Mucosa of rectum (tissue), 2 donors: ENCODE results near the gene BMP7.
"Not testable (repeated sequence)": the region's sequence is repeated elsewhere in the genome, so short reads cannot be mapped to it uniquely, and the experiment has no call there.

Source experiments
- H3K27ac ChIP-seq, 2 donors: one replicate each; pipeline ENCODE4 v1.7.0; 2013; ENCODE audit warnings: inconsistent platforms in 2 of 2, low read depth in 2 of 2, low read length in 2 of 2
- H3K27me3 ChIP-seq, 2 donors: one replicate each; pipeline ENCODE4 v1.7.0; 2013; ENCODE audit warnings: low read length in 2 of 2; ENCODE audit not compliant: control insufficient read depth in 2 of 2, insufficient read depth in 2 of 2
- H3K36me3 ChIP-seq, 2 donors: one replicate each; pipeline ENCODE4 v1.7.0; 2013; ENCODE audit warnings: low read length in 2 of 2; ENCODE audit not compliant: control insufficient read depth in 2 of 2, insufficient read depth in 2 of 2
- H3K4me1 ChIP-seq, 2 donors: one replicate each; pipeline ENCODE4 v1.7.0; 2013; ENCODE audit warnings: low read length in 2 of 2, mild to moderate bottlenecking in 1 of 2; ENCODE audit not compliant: control insufficient read depth in 2 of 2, insufficient read depth in 2 of 2
- H3K4me3 ChIP-seq, 2 donors: one replicate each; pipeline ENCODE4 v1.7.0; 2013; ENCODE audit warnings: low read length in 2 of 2
- H3K9ac ChIP-seq, 2 donors: one replicate each; pipeline ENCODE4 v1.7.0; 2013; ENCODE audit warnings: low read length in 2 of 2, low read depth in 1 of 2, mild to moderate bottlenecking in 1 of 2
- H3K9me3 ChIP-seq, 2 donors: one replicate each; pipeline ENCODE4 v1.7.0; 2013; ENCODE audit warnings: low read length in 2 of 2; ENCODE audit not compliant: control insufficient read depth in 2 of 2
- donor health status: healthy.
- donor health status: Normal muscosa, but diverticular disease.

The BMP7 gene

GRCh38 chr20:57288651-57289277 lies 22.3 kb upstream of the BMP7 start:
- Histone ChIP-seq H3K27me3 (peaks cover 0 to 10% of the 10 kb centered on the region in 2 donors), H3K4me3 (no peak overlapping the region), H3K9ac (no peak overlapping the region), H3K36me3 (no peaks in the 10 kb centered on the region), H3K9me3 (no peaks in the 10 kb centered on the region), H3K27ac (no peak overlapping the region), H3K4me1 (no peaks in the 10 kb centered on the region)

- Histone ChIP-seq H3K9me3 (no peaks in the 10 kb centered on the region), H3K27me3 (peaks cover 0 to 10% of the 10 kb centered on the region in 2 donors), H3K27ac (no peak overlapping the region), H3K4me1 (no peaks in the 10 kb centered on the region), H3K9ac (no peak overlapping the region), H3K36me3 (no peaks in the 10 kb centered on the region), H3K4me3 (no peak overlapping the region)
Measured at GRCh38 chr20:57287901-57288300, 21.5 kb upstream of the BMP7 start.

- Histone ChIP-seq H3K36me3 (no peaks in the 10 kb centered on the region), H3K9ac (no peak overlapping the region), H3K9me3 (no peaks in the 10 kb centered on the region), H3K4me3 (no peak overlapping the region), H3K4me1 (no peaks in the 10 kb centered on the region), H3K27me3 (peaks cover 0 to 10% of the 10 kb centered on the region in 2 donors), H3K27ac (no peak overlapping the region)
Measured at GRCh38 chr20:57287007-57287880, 20.8 kb upstream of the BMP7 start.

GRCh38 chr20:57283860-57284259 lies 17.4 kb upstream of the BMP7 start:
- no peak overlapping the region for H3K9ac ChIP-seq
- no peaks in the 10 kb centered on the region for H3K4me1 ChIP-seq
- no peaks in the 10 kb centered on the region for H3K36me3 ChIP-seq
- H3K27ac ChIP-seq, result no peak overlapping the region
- peaks cover 0 to 10% of the 10 kb centered on the region in 2 donors for H3K27me3 ChIP-seq
- H3K4me3 ChIP-seq, result no peak overlapping the region
- no peaks in the 10 kb centered on the region for H3K9me3 ChIP-seq

- Histone ChIP-seq H3K27me3 (peaks cover 0 to 5% of the 10 kb centered on the region in 2 donors), H3K36me3 (no peaks in the 10 kb centered on the region), H3K9me3 (no peaks in the 10 kb centered on the region), H3K9ac (no peak overlapping the region), H3K4me1 (no peaks in the 10 kb centered on the region), H3K27ac (no peak overlapping the region), H3K4me3 (no peak overlapping the region)
Measured at GRCh38 chr20:57282670-57283361, 16.4 kb upstream of the BMP7 start.

- no peak overlapping the region for H3K9ac ChIP-seq
Measured at GRCh38 chr20:57281900-57282299, 15.5 kb upstream of the BMP7 start.

GRCh38 chr20:57280221-57280620 lies 13.8 kb upstream of the BMP7 start:
- Histone ChIP-seq H3K27ac (no peak overlapping the region), H3K9ac (no peak overlapping the region), H3K9me3 (no peaks in the 10 kb centered on the region), H3K27me3 (no peaks in the 10 kb centered on the region), H3K4me3 (no peak overlapping the region), H3K36me3 (no peaks in the 10 kb centered on the region), H3K4me1 (no peaks in the 10 kb centered on the region)

More at GRCh38 chr20:57281900-57282299, 15.5 kb upstream of the BMP7 start:
- no peak overlapping the region for H3K27ac ChIP-seq
- no peaks in the 10 kb centered on the region for H3K36me3 ChIP-seq
- peaks cover 0 to 5% of the 10 kb centered on the region in 2 donors for H3K27me3 ChIP-seq
- no peaks in the 10 kb centered on the region for H3K9me3 ChIP-seq
- H3K4me3 ChIP-seq, result no peak overlapping the region
- H3K4me1 ChIP-seq, result no peaks in the 10 kb centered on the region

- not testable (repeated sequence) for H3K36me3 ChIP-seq, H3K27ac ChIP-seq, H3K9me3 ChIP-seq, H3K4me3 ChIP-seq, H3K4me1 ChIP-seq, H3K9ac ChIP-seq, H3K27me3 ChIP-seq
Measured at GRCh38 chr20:57279548-57279947, 13.1 kb upstream of the BMP7 start.

- no peak overlapping the region for H3K4me3 ChIP-seq
- no peak overlapping the region for H3K27ac ChIP-seq
- H3K27me3 ChIP-seq, result no peaks in the 10 kb centered on the region
- no peaks in the 10 kb centered on the region for H3K36me3 ChIP-seq
- no peaks in the 10 kb centered on the region for H3K4me1 ChIP-seq
- H3K9ac ChIP-seq, result no peak overlapping the region
- no peaks in the 10 kb centered on the region for H3K9me3 ChIP-seq
Measured at GRCh38 chr20:57278457-57278856, 12.0 kb upstream of the BMP7 start.
